GM23338 (cell line): ENCODE results near the gene RNF26. TPM values are rescaled to one million over a fixed set of nuclear protein-coding genes. Genes with fewer than 3 reads are reported as not detected.

Experiments
- ATAC-seq: fragments of 200-7000 bp; cut with Tn5 transposase; 3 replicates; pipeline ENCODE4 v1.9.1; 2020
- DNase-seq: peaks from one replicate; pipeline ENCODE4 v3.0.0-alpha.2; 2015; ENCODE audit warnings: low spot score
- H2AFZ ChIP-seq: fragments of 200-600 bp; sonication (generic); 2 replicates; pipeline ENCODE4 v1.8.0; 2016; ENCODE audit warnings: antibody characterized with exemption, mild to moderate bottlenecking, moderate library complexity
- H3F3A ChIP-seq: fragments of 200-600 bp; sonication (generic); replicated peaks from 2 replicates; pipeline ENCODE4 v1.8.0; 2017; ENCODE audit warnings: antibody characterized with exemption, mixed run types, low read depth
- H3K27ac ChIP-seq: fragments of 200-600 bp; sonication (generic); 2 replicates; pipeline ENCODE4 v1.6.1; 2016; ENCODE audit warnings: low read depth
- H3K27me3 ChIP-seq: fragments of 200-600 bp; sonication (generic); 2 replicates; pipeline ENCODE4 v1.8.0; 2016; ENCODE audit warnings: mild to moderate bottlenecking, mixed run types, moderate library complexity; ENCODE audit not compliant: insufficient read depth
- H3K36me3 ChIP-seq: fragments of 200-600 bp; sonication (generic); 2 replicates; pipeline ENCODE4 v1.8.0; 2016; ENCODE audit warnings: mild to moderate bottlenecking; ENCODE audit not compliant: insufficient read depth
- H3K4me1 ChIP-seq: fragments of 200-600 bp; sonication (generic); 2 replicates; pipeline ENCODE4 v1.8.0; 2016; ENCODE audit warnings: mild to moderate bottlenecking, moderate library complexity; ENCODE audit not compliant: insufficient read depth
- H3K4me2 ChIP-seq: fragments of 200-600 bp; sonication (generic); 2 replicates; pipeline ENCODE4 v1.7.1; 2017; ENCODE audit warnings: mixed run types
- H3K4me3 ChIP-seq: fragments of 200-600 bp; sonication (generic); 2 replicates; pipeline ENCODE4 v1.6.1; 2016; ENCODE audit warnings: mixed run types
- H3K79me2 ChIP-seq: fragments of 200-600 bp; sonication (generic); replicated peaks from 2 replicates; pipeline ENCODE4 v1.8.0; 2017; ENCODE audit warnings: mild to moderate bottlenecking; ENCODE audit not compliant: insufficient read depth
- H3K9me2 ChIP-seq: fragments of 200-600 bp; sonication (generic); 2 replicates; pipeline ENCODE4 v1.8.0; 2017; ENCODE audit not compliant: insufficient read depth
- H4K20me1 ChIP-seq: fragments of 200-600 bp; sonication (generic); replicated peaks from 2 replicates; pipeline ENCODE4 v1.8.0; 2017; ENCODE audit warnings: mild to moderate bottlenecking; ENCODE audit not compliant: insufficient read depth
- H3K27ac Mint-ChIP-seq: 2 replicates; pipeline ENCODE4 v1.8.0; 2020; ENCODE audit warnings: inconsistent platforms, mild to moderate bottlenecking, moderate library complexity, mixed read lengths
- H3K27me3 Mint-ChIP-seq: 3 replicates; pipeline ENCODE4 v1.8.0; 2022; ENCODE audit warnings: low read depth, mild to moderate bottlenecking, moderate library complexity, mixed read lengths, inconsistent platforms; ENCODE audit not compliant: insufficient read depth, poor library complexity
- H3K36me3 Mint-ChIP-seq: 3 replicates; pipeline ENCODE4 v1.8.0; 2021; ENCODE audit warnings: low read depth, mild to moderate bottlenecking, inconsistent platforms, moderate library complexity, mixed read lengths
- H3K4me1 Mint-ChIP-seq: 3 replicates; pipeline ENCODE4 v1.8.0; 2020; ENCODE audit warnings: mild to moderate bottlenecking, inconsistent platforms, mixed read lengths
- H3K4me3 Mint-ChIP-seq: 3 replicates; pipeline ENCODE4 v1.8.0; 2021; ENCODE audit warnings: moderate library complexity, mild to moderate bottlenecking, inconsistent platforms, mixed read lengths
- H3K9me3 Mint-ChIP-seq: 3 replicates; pipeline ENCODE4 v1.8.0; 2020; ENCODE audit warnings: moderate library complexity, mild to moderate bottlenecking, inconsistent platforms, mixed read lengths
- CREB1 ChIP-seq: fragments of 250-450 bp; sonication (Bioruptor Pico); IDR thresholded peaks from 2 replicates; pipeline ENCODE4 v1.5.0; 2020; ENCODE audit warnings: low read depth, mild to moderate bottlenecking, moderate library complexity
- ETS1 ChIP-seq: IDR thresholded peaks from 2 replicates; pipeline ENCODE4 v1.6.1; 2016; ENCODE audit warnings: antibody characterized with exemption
- EZH2 ChIP-seq: fragments of 200-600 bp; sonication (generic); IDR thresholded peaks from one replicate; pipeline ENCODE4 v1.8.0; 2017; ENCODE audit warnings: antibody characterized with exemption, mild to moderate bottlenecking, low read depth; ENCODE audit not compliant: unreplicated experiment
- EZH2phosphoT487 ChIP-seq: fragments of 200-600 bp; sonication (generic); IDR thresholded peaks from one replicate; pipeline ENCODE4 v1.8.1; 2018; ENCODE audit warnings: antibody characterized with exemption; ENCODE audit not compliant: unreplicated experiment
- NANOG ChIP-seq: IDR thresholded peaks from 2 replicates; pipeline ENCODE4 v1.6.1; 2016; ENCODE audit warnings: antibody characterized with exemption, borderline replicate concordance
- POLR2AphosphoS5 ChIP-seq: IDR thresholded peaks from 2 replicates; pipeline ENCODE4 v1.6.1; 2016; ENCODE audit warnings: antibody characterized with exemption, low read depth
- REST ChIP-seq: IDR thresholded peaks from one replicate; pipeline ENCODE4 v1.6.1; 2018; ENCODE audit warnings: antibody characterized with exemption; ENCODE audit not compliant: unreplicated experiment
- STAT1 ChIP-seq: IDR thresholded peaks from one replicate; pipeline ENCODE4 v1.6.1; 2016; ENCODE audit warnings: antibody characterized with exemption; ENCODE audit not compliant: unreplicated experiment
- ZNF114 ChIP-seq: fragments of 250-450 bp; sonication (Bioruptor Pico); IDR thresholded peaks from 2 replicates; pipeline ENCODE4 v1.5.0; 2020; ENCODE audit warnings: mild to moderate bottlenecking, moderate library complexity
- ZNF331 ChIP-seq: fragments of 250-450 bp; sonication (Bioruptor Pico); IDR thresholded peaks from 2 replicates; pipeline ENCODE4 v1.5.0; 2020; ENCODE audit warnings: low read depth, mild to moderate bottlenecking, moderate library complexity
- polyA plus RNA-seq: library from polyadenylated mRNA; unstranded; fragments of >200 nt; fragmentation: Nextera tagmentation; extraction: Ambion mirVana; gene quantifications from 2 replicates; pipeline ENCODE4 v1.2.1, GENCODE V29; 2016
- total RNA-seq: library from RNA; depleted of rRNA; stranded (reverse); fragments of >200 nt; shearing (Covaris generic); gene quantifications from 2 replicates; pipeline ENCODE4 v1.2.3, GENCODE V29; 2014
- TF ChIP-seq, protein P1 (sequence below), 2 experiments: fragments of 200-600 bp in 1 of 2; sonication (generic) in 1 of 2; conservative IDR thresholded peaks; 2 replicates each; pipeline versions ENCODE4 v1.5.1 to v1.6.1; 2016 to 2017; ENCODE audit warnings: antibody characterized with exemption in 2 of 2, low read depth in 2 of 2, mild to moderate bottlenecking in 2 of 2, moderate library complexity in 1 of 2

RNF26 gene
- total and polyA plus RNA-seq, 2 experiments from 2014 or later, result 31.8 to 58.3 TPM

GRCh38 chr11:119338318-119338890, 4.1 kb downstream of the RNF26 start:
- H3K36me3 ChIP-seq, result no peaks in the 10 kb centered on the region; the same call in 1 of the 2 replicates
- H3K4me2 ChIP-seq, result peak overlapping the region; percentile 79
- H3K4me3 ChIP-seq, result peak overlapping the region; percentile 76
- peak overlapping the region; percentile 100 for H3K4me3 Mint-ChIP-seq
- H3K27me3 ChIP-seq, result peaks cover 47% of the 10 kb centered on the region
- DNase-seq (peak; percentile 92), ATAC-seq (peak; percentile 30)
- TF ChIP-seq, protein P1, sequence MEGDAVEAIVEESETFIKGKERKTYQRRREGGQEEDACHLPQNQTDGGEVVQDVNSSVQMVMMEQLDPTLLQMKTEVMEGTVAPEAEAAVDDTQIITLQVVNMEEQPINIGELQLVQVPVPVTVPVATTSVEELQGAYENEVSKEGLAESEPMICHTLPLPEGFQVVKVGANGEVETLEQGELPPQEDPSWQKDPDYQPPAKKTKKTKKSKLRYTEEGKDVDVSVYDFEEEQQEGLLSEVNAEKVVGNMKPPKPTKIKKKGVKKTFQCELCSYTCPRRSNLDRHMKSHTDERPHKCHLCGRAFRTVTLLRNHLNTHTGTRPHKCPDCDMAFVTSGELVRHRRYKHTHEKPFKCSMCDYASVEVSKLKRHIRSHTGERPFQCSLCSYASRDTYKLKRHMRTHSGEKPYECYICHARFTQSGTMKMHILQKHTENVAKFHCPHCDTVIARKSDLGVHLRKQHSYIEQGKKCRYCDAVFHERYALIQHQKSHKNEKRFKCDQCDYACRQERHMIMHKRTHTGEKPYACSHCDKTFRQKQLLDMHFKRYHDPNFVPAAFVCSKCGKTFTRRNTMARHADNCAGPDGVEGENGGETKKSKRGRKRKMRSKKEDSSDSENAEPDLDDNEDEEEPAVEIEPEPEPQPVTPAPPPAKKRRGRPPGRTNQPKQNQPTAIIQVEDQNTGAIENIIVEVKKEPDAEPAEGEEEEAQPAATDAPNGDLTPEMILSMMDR (conservative IDR thresholded peaks at IDR 0.05; ENCODE audit: low read depth in 2 of 2), result peak; percentile 88 to 94
- 0 out of 2 replicates have a peak, but pooled peaks have one; percentile 5 for TF ChIP-seq POLR2AphosphoS5
- TF ChIP-seq ETS1, result no peak
- H3K4me1 ChIP-seq, result peaks cover 44% of the 10 kb centered on the region
- H4K20me1 ChIP-seq, result no peaks in the 10 kb centered on the region
- H3F3A ChIP-seq, result peaks cover 17% of the 10 kb centered on the region
- H3K9me2 ChIP-seq, result no peaks in the 10 kb centered on the region
- peaks cover 16% of the 10 kb centered on the region; the same call in 2 of the 3 replicates for H3K36me3 Mint-ChIP-seq
- H3K27ac ChIP-seq, result peak overlapping the region; percentile 75; the same call in 1 of the 2 replicates
- peaks cover 47% of the 10 kb centered on the region for H3K27me3 Mint-ChIP-seq
- no peaks in the 10 kb centered on the region; the same call in 2 of the 3 replicates for H3K9me3 Mint-ChIP-seq
- no peak overlapping the region for H2AFZ ChIP-seq
- peak overlapping the region; percentile 90; the same call in 1 of the 2 replicates for H3K27ac Mint-ChIP-seq
- H3K79me2 ChIP-seq, result peaks cover 22% of the 10 kb centered on the region
- peaks cover 53% of the 10 kb centered on the region for H3K4me1 Mint-ChIP-seq

- H3K27me3 ChIP-seq, result peaks cover 48% of the 10 kb centered on the region
Observed at GRCh38 chr11:119338965-119339588, 4.8 kb downstream of the RNF26 start.

More at GRCh38 chr11:119338965-119339588, 4.8 kb downstream of the RNF26 start:
- Histone ChIP-seq H3K4me1 (peaks cover 40% of the 10 kb centered on the region), H3K4me3 (peak overlapping the region; percentile 76), H3K9me2 (no peaks in the 10 kb centered on the region), H2AFZ (peak overlapping the region; percentile 38; the same call in 1 of the 2 replicates), H3F3A (peaks cover 16% of the 10 kb centered on the region), H3K79me2 (peaks cover 22% of the 10 kb centered on the region), H3K4me2 (peak overlapping the region; percentile 79), H3K27ac (no peak overlapping the region), H3K36me3 (no peaks in the 10 kb centered on the region; the same call in 1 of the 2 replicates), H4K20me1 (no peaks in the 10 kb centered on the region)
- H3K27me3 Mint-ChIP-seq, result peaks cover 45% of the 10 kb centered on the region
- peak overlapping the region; percentile 100 for H3K4me3 Mint-ChIP-seq
- ATAC-seq (no peak), DNase-seq (peak; percentile 24)
- H3K4me1 Mint-ChIP-seq, result peaks cover 49% of the 10 kb centered on the region
- TF ChIP-seq, protein P1 (conservative IDR thresholded peaks at IDR 0.05; ENCODE audit: low read depth in 2 of 2), result no peak
- no peak for TF ChIP-seq STAT1
- TF ChIP-seq EZH2phosphoT487, result no peak
- no peak for TF ChIP-seq EZH2
- no peak for TF ChIP-seq NANOG
- no peak for TF ChIP-seq POLR2AphosphoS5
- TF ChIP-seq ETS1, result no peak
- TF ChIP-seq REST, result no peak
- no peak for TF ChIP-seq CREB1 (CRISPR knock-in tag)
- TF ChIP-seq ZNF331 (CRISPR knock-in tag), result no peak
- TF ChIP-seq ZNF114 (CRISPR knock-in tag), result no peak
- H3K27ac Mint-ChIP-seq, result no peak overlapping the region
- H3K36me3 Mint-ChIP-seq, result peaks cover 16% of the 10 kb centered on the region; the same call in 2 of the 3 replicates
- no peaks in the 10 kb centered on the region; the same call in 2 of the 3 replicates for H3K9me3 Mint-ChIP-seq
